ENCODE results near the gene MED15.

The MED15 gene

GRCh38 chr22:20531404-20532201 is 24.2 kb downstream of the MED15 start:
- no peak for TF ChIP-seq GATA3 (IDR thresholded peaks at IDR 0.05; ENCODE audit: low read depth, low read length)
- TF ChIP-seq GATA2 (IDR thresholded peaks at IDR 0.05; ENCODE audit: low read depth, low read length): no peak

DNA sequence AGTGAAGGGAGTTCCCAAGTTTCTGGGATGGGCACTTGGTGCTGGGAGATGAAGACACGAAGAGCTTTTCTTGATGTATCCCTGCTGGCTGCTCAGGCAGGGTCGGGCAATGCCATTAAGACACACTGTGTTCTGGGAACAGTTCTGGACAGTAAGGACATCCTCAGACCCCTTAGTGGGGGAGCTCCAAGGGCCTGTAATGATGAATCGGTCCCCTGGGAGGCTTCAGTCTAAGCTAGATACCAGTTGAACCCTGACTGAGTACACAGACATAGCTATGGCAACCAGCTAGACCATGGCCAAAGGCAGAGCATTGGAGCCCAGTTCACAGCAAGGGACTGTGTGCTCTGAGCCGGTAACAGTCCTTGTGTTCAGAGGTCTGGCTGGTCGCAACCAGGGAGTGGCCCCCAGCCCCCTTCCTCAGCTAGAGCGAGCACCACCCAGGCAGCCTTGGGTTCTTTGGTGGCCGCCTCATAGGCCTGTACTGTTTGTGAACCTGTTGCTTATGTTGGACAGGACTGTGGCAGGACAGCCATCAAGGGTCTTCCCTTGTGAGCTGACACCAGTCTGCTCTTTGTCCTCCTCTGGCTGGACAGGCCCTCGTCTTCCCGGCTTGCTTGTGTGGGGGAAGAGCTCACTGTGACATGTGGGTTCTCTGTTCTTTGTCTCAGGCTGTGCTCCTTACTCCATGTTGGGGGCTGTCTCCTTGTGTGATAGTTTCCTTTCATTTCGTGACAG is 25.0 kb downstream of the MED15 start:
- no peak for TF ChIP-seq GATA2 (IDR thresholded peaks at IDR 0.05; ENCODE audit: low read depth, low read length)
- TF ChIP-seq GATA3 (IDR thresholded peaks at IDR 0.05; ENCODE audit: low read depth, low read length): no peak

- TF ChIP-seq GATA2 (IDR thresholded peaks at IDR 0.05; ENCODE audit: low read depth, low read length): no peak
- TF ChIP-seq GATA3 (IDR thresholded peaks at IDR 0.05; ENCODE audit: low read depth, low read length): no peak
Measured at GRCh38 chr22:20533095-20533878, 25.9 kb downstream of the MED15 start.

DNA sequence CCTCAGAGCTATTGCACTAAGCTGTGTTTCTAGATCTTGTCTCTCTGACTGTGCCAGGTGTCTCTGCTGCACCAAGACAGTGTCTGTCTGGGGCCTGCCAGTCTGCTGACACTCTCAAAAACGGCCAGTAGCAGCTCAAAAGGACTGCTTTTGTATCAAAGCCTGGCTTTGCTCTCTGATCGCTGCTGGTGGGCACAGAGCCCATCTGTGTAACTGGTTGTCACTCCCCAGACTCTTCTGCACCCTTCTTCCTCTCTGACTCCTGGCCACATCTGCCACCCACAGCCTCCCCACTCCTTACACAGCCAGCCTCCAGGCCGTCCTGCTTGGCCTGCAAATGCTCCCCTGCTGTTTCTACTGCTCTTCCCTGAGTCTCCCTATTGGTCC is 26.5 kb downstream of the MED15 start:
- TF ChIP-seq GATA2 (IDR thresholded peaks at IDR 0.05; ENCODE audit: low read depth, low read length): peak; percentile 56
- TF ChIP-seq GATA3 (IDR thresholded peaks at IDR 0.05; ENCODE audit: low read depth, low read length): no peak

DNA sequence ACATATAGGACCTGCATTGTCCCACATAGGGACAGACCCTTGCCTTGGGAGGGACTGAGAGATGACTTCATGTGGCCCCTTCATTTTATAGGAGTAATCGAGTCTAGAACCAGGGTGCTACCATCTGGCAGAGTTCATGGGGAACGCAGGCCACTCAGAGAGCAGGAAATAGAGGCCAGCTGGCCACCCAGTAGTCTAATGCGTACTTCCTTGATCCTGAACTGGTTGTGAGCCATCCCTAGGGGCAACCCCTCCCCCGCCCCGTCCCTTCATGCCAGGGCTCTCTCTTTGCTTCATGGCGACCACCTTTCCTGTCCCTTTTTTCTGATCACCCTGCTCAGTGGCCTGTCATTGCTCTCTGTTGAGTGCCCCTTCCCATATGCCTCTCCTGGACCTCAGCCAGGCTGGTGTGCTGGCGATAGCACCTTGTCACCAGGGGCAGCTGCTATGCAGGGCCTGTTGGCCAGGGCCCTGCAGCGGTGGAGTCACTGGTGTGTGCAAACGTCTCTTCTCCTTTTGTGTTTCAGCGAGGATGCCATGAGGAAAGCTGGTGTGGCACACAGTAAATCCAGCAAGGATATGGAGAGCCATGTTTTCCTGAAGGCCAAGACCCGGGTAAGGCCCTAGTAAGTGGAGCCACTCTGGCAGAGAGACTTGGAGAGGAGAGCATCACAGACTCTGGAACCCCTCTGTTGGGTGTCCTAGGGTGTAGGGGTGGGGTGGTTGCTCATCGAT is 29.3 kb downstream of the MED15 start:
- TF ChIP-seq GATA2 (IDR thresholded peaks at IDR 0.05; ENCODE audit: low read depth, low read length) (peak; percentile 35; the same call in 1 of the 2 replicates), GATA3 (IDR thresholded peaks at IDR 0.05; ENCODE audit: low read depth, low read length) (no peak)

GRCh38 chr22:20537325-20537756 is 29.9 kb downstream of the MED15 start:
- TF ChIP-seq GATA3 (IDR thresholded peaks at IDR 0.05; ENCODE audit: low read depth, low read length) (no peak), GATA2 (IDR thresholded peaks at IDR 0.05; ENCODE audit: low read depth, low read length) (no peak)

DNA sequence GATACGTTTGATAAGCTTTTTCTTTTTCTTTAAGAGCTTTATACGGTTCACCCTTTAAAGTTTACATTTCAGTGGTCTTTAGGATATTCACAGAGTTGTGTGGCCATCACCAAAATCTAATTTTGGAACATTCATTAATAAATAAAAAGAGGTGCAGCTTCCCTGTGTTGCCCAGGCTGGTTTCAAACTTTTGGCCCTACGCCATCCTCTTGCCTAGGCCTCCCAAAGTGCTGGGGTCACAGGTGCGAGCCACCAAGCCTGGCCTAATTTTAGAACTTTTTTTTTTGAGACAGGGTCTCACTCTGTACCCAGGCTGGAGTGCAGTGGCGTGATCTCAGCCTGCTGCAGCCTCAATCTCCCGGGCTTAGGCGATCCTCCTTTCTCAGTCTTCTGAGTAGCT is 30.6 kb downstream of the MED15 start:
- TF ChIP-seq GATA3 (IDR thresholded peaks at IDR 0.05; ENCODE audit: low read depth, low read length) (no peak), GATA2 (IDR thresholded peaks at IDR 0.05; ENCODE audit: low read depth, low read length) (no peak)

DNA sequence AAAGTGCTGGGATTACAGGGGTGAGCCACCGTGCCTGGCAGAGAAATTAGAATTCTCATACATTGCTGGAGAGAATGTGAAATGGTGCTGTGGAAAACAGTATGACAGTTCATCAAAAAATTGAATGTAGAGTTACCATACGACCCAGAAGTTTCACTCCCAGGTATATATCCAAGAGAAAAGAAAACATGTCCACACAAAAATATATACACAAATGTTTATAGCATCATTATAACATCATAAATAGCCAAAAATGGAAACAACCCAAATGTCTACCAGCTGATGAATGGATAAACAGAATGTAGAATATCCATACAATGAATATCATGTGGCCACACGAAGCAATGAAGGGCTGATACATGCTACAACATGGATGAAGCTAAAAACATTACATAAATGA is 34.6 kb downstream of the MED15 start:
- TF ChIP-seq GATA3 (IDR thresholded peaks at IDR 0.05; ENCODE audit: low read depth, low read length) (no peak), GATA2 (IDR thresholded peaks at IDR 0.05; ENCODE audit: low read depth, low read length) (no peak)

DNA sequence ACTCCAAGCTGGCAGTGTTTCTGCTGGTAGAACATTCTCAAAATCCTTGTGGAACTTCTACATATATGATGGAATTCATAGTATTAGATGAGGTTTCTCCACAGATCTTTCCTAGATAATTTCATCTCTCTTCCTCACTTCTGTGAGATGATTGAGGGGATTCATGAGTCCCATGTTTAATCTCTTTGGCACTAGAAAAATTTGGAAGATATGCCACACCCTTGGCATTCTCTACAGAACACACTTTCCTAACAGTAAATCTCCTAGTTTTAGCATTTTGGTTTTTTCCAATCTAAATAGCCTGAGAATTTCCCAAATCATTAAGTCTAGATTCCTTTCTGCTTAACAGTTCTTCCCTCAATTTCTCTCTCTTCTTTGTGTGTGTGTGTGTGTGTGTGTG is 35.3 kb downstream of the MED15 start:
- TF ChIP-seq GATA3 (IDR thresholded peaks at IDR 0.05; ENCODE audit: low read depth, low read length) (no peak), GATA2 (IDR thresholded peaks at IDR 0.05; ENCODE audit: low read depth, low read length) (no peak)

DNA sequence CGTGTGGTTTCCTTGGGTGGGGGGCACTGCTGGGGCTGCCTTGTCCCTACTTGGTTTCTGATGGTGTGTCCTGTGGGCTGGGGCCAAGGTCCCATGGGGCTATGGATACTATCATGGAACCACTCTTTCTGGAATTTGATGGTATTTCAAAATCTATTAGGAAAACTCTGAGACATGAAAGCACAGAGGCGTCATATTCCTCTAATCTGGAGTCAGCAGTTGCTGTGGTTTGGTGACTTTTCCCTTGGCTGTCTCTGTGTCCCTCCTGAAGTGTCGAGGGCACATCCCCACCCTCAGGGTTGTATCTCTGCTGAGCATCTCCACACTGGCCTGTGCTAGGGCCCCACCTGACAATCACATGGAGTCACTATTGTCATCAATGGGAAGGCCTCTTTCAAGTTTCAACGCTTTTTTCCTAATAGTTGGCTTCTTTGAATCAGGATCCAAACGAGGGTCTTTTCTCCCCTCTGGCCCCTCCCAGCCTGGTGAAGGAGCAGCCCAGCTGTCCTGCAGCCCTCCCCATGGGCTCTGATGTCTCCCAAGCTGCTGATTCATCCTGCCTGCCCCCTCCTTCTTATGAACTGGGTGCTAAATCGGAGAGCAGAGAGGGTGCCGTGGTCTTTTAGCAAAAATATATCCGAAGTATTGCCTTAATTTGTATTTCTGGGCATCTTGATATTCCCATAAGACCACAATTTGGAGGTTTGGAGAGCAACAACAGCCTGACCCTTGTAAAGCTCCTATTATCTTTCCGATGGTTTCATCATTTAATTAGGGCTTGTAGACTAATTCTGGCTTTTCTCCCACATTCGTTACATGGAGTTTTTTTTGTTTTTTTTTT is 38.5 kb downstream of the MED15 start:
- TF ChIP-seq GATA2 (IDR thresholded peaks at IDR 0.05; ENCODE audit: low read depth, low read length) (no peak), GATA3 (IDR thresholded peaks at IDR 0.05; ENCODE audit: low read depth, low read length) (no peak)

DNA sequence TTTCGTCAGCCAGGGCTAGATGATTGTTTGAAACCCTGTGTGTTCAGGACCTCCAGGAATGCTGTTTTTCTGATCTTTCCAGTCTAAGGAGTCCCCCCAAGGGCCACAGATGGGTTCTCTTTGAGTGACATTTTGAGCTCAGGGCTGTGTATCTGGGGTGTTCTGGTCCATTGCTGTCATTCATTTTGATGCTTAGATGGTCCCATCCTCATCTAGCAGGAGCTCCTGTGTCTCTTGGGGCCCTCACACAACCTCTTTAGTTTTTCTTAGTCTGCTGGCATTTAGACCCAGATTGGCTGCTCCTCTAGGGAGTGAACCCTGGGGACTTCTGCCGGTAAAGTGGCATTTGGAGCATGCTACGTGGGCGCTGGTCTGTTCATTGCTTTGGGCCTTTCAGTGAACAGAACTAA is 39.1 kb downstream of the MED15 start:
- TF ChIP-seq GATA2 (IDR thresholded peaks at IDR 0.05; ENCODE audit: low read depth, low read length): no peak
- no peak for TF ChIP-seq GATA3 (IDR thresholded peaks at IDR 0.05; ENCODE audit: low read depth, low read length)

GRCh38 chr22:20547029-20547428 is 39.6 kb downstream of the MED15 start:
- no peak for TF ChIP-seq GATA3 (IDR thresholded peaks at IDR 0.05; ENCODE audit: low read depth, low read length)
- TF ChIP-seq GATA2 (IDR thresholded peaks at IDR 0.05; ENCODE audit: low read depth, low read length): no peak

- TF ChIP-seq GATA3 (IDR thresholded peaks at IDR 0.05; ENCODE audit: low read depth, low read length) (no peak), GATA2 (IDR thresholded peaks at IDR 0.05; ENCODE audit: low read depth, low read length) (no peak)
Measured at GRCh38 chr22:20548806-20549205, 41.4 kb downstream of the MED15 start.

All from SH-SY5Y (cell line).